Subcutaneous adipose tissue (tissue), 4 donors: ENCODE results near the gene ATXN1. TPM values are rescaled to one million over a fixed set of nuclear protein-coding genes. Genes with fewer than 3 reads are reported as not detected.

ENCODE experiments used
- total RNA-seq, 4 donors: library from RNA; depleted of rRNA; stranded (reverse); fragments of >200 nt; gene quantifications; one replicate each; pipeline ENCODE4 v1.1.0, GENCODE V29; 2016
- TF ChIP-seq, protein P1 (sequence below): fragments of 450-650 bp; IDR thresholded peaks from one replicate; pipeline ENCODE4 v1.5.1; 2016; ENCODE audit warnings: low read depth, mild to moderate bottlenecking, control low read depth, antibody characterized with exemption, moderate library complexity

Gene ATXN1
- total RNA-seq, 4 donors from 2014 or later: 27.1 to 35.6 (median 35.1) TPM

DNA sequence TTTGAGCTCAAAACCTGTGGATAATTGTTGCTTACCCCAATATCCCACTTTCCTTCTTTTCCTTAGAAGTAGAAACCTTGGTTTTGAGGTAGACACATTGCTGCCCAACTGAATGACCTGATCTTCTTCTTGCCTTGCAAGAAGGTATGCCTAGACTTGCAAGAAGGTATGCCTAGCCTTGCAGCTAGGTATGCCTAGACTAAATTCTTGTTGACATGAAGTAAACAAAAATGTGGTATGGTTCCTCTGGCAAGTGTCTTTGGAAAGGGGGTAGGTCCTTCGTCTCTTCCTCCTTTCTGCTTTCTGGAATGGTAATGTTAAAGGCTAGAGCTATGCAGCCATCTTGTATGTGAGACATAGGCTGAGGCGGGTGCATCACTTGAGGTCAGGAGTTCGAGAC lies 393.7 kb downstream of the ATXN1 start:
- TF ChIP-seq, protein P1, sequence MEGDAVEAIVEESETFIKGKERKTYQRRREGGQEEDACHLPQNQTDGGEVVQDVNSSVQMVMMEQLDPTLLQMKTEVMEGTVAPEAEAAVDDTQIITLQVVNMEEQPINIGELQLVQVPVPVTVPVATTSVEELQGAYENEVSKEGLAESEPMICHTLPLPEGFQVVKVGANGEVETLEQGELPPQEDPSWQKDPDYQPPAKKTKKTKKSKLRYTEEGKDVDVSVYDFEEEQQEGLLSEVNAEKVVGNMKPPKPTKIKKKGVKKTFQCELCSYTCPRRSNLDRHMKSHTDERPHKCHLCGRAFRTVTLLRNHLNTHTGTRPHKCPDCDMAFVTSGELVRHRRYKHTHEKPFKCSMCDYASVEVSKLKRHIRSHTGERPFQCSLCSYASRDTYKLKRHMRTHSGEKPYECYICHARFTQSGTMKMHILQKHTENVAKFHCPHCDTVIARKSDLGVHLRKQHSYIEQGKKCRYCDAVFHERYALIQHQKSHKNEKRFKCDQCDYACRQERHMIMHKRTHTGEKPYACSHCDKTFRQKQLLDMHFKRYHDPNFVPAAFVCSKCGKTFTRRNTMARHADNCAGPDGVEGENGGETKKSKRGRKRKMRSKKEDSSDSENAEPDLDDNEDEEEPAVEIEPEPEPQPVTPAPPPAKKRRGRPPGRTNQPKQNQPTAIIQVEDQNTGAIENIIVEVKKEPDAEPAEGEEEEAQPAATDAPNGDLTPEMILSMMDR: no peak

DNA sequence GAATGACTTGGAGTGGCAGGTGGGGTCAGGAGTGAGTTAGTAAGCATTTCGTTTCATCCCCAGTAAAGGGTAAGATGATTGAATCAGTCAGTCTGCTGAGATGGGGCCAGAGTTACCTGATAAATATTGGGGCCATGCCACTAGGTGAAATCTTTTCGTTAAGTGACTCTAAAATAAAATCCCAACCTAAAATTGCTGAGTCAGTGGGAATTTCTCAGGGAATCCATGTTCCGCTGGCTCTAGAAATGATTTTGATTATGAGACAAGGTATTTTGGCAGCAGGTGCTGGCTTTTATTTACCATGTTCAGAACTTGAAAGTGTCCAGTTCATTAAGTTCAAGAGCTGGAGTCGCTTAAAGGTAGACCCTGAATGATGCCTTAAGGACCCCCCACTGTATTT lies 397.5 kb downstream of the ATXN1 start:
- TF ChIP-seq, protein P1: no peak

GRCh38 chr6:16362819-16363589 lies 398.3 kb downstream of the ATXN1 start:
- TF ChIP-seq, protein P1: no peak

DNA sequence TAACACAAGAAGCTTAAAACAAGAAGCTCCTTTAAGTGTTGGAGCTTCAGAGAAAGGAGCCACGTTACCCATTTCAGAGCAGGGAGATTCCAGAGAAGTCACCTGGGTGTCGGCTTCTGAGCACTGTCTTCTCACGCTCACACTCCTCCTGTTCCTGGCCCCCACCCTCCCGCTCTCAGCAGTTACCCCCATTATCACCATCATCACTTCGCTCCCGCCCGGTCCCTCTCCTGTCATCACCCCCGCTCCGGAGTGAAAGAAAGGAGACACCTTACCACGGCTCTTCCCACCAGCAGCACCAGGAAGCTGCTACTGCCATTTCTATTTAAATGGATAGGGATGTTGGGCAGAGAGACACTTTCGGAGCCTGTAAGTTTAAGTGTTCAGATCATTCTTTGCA lies 399.0 kb downstream of the ATXN1 start:
- TF ChIP-seq, protein P1: no peak

GRCh38 chr6:16361861-16362260 lies 399.4 kb downstream of the ATXN1 start:
- TF ChIP-seq, protein P1: no peak

GRCh38 chr6:16361121-16361520 lies 400.1 kb downstream of the ATXN1 start:
- TF ChIP-seq, protein P1: no peak

DNA sequence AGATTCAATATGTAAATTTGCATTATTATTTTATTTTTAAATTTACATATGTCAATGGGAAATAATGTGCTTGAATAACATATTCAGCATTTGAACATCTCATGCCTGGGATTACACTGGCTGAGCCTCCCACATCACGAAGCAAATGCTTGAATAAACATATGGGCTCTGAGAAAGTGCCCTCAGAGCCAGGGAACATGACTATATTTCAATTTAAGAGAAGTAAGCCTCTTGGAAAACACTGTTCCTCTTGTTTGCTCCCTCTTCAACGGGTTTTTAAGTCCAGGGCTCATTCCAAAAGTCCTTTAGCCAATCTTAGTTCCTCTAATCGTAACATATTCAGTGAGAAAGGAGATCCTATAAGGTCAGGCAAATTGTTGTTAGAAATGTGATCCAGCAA lies 400.9 kb downstream of the ATXN1 start:
- TF ChIP-seq, protein P1: no peak
